Glutamatergic neuron (in vitro differentiated cells): Measurements from ENCODE around the gene COBL. TPM values are rescaled to one million over a fixed set of nuclear protein-coding genes. Genes with fewer than 3 reads are reported as not detected.

Source experiments
- DNase-seq: peaks from one replicate; pipeline ENCODE4 v3.0.0; 2022
- H3K27ac Mint-ChIP-seq: one replicate; pipeline ENCODE4 v1.8.0; 2020; ENCODE audit warnings: mild to moderate bottlenecking, mixed read lengths, inconsistent platforms; ENCODE audit not compliant: unreplicated experiment
- H3K27me3 Mint-ChIP-seq: one replicate; pipeline ENCODE4 v1.8.0; 2020; ENCODE audit warnings: mild to moderate bottlenecking, moderate library complexity, mixed read lengths, inconsistent platforms; ENCODE audit not compliant: unreplicated experiment
- H3K36me3 Mint-ChIP-seq: one replicate; pipeline ENCODE4 v1.8.0; 2020; ENCODE audit warnings: mild to moderate bottlenecking, mixed read lengths, inconsistent platforms; ENCODE audit not compliant: unreplicated experiment
- H3K4me1 Mint-ChIP-seq: one replicate; pipeline ENCODE4 v1.8.0; 2020; ENCODE audit warnings: mild to moderate bottlenecking, low read depth, mixed read lengths, inconsistent platforms; ENCODE audit not compliant: unreplicated experiment
- H3K4me3 Mint-ChIP-seq: one replicate; pipeline ENCODE4 v1.8.0; 2020; ENCODE audit warnings: mild to moderate bottlenecking, mixed read lengths, inconsistent platforms; ENCODE audit not compliant: unreplicated experiment
- H3K9me3 Mint-ChIP-seq: one replicate; pipeline ENCODE4 v1.8.0; 2020; ENCODE audit warnings: mild to moderate bottlenecking, moderate library complexity, mixed read lengths, inconsistent platforms; ENCODE audit not compliant: unreplicated experiment
- CTCF ChIP-seq: fragments of 200-600 bp; sonication (generic); IDR thresholded peaks from one replicate; pipeline ENCODE4 v1.5.0; 2021; ENCODE audit not compliant: partially characterized antibody, unreplicated experiment
- total RNA-seq: library from RNA; stranded (reverse); fragmentation: NEBNext Ultra II Directional; extraction: Animal tissue kit (Norgen Biotek cat#: 25700); gene quantifications from one replicate; pipeline ENCODE4 v1.2.1, GENCODE V29; 2021; ENCODE audit not compliant: unreplicated experiment

Gene COBL
- total RNA-seq, 1 donor from 2014 or later, result 3.3 TPM

GRCh38 chr7:51246258-51247245 is 70.1 kb downstream of the COBL start:
- TF ChIP-seq CTCF, result no peak

GRCh38 chr7:51244885-51245284 is 71.7 kb downstream of the COBL start:
- Mint-ChIP-seq H3K27ac (no peak overlapping the region), H3K9me3 (peaks cover 5% of the 10 kb centered on the region), H3K36me3 (peaks cover 6% of the 10 kb centered on the region), H3K27me3 (peaks cover 10% of the 10 kb centered on the region), H3K4me1 (peaks cover 2% of the 10 kb centered on the region), H3K4me3 (no peak overlapping the region)
- no peak for DNase-seq
- TF ChIP-seq CTCF, result no peak

More at GRCh38 chr7:51246258-51247245, 70.1 kb downstream of the COBL start:
- no peak overlapping the region for H3K4me3 Mint-ChIP-seq
- H3K9me3 Mint-ChIP-seq, result peaks cover 5% of the 10 kb centered on the region
- peak overlapping the region; percentile 38 for H3K27ac Mint-ChIP-seq
- peaks cover 2% of the 10 kb centered on the region for H3K4me1 Mint-ChIP-seq
- no peak for DNase-seq
- peaks cover 6% of the 10 kb centered on the region for H3K36me3 Mint-ChIP-seq
- H3K27me3 Mint-ChIP-seq, result peaks cover 10% of the 10 kb centered on the region

- DNase-seq, result no peak
- Mint-ChIP-seq H3K36me3 (peaks cover 6% of the 10 kb centered on the region), H3K27me3 (peaks cover 10% of the 10 kb centered on the region), H3K4me1 (peaks cover 2% of the 10 kb centered on the region), H3K27ac (no peak overlapping the region), H3K4me3 (no peak overlapping the region), H3K9me3 (peaks cover 3% of the 10 kb centered on the region)
- no peak for TF ChIP-seq CTCF
Measured at GRCh38 chr7:51244053-51244452, 72.6 kb downstream of the COBL start.

- peaks cover 10% of the 10 kb centered on the region for H3K27me3 Mint-ChIP-seq
- H3K4me3 Mint-ChIP-seq, result no peak overlapping the region
- peaks cover 2% of the 10 kb centered on the region for H3K4me1 Mint-ChIP-seq
- no peak for DNase-seq
- H3K27ac Mint-ChIP-seq, result no peak overlapping the region
- peaks cover 3% of the 10 kb centered on the region for H3K9me3 Mint-ChIP-seq
- TF ChIP-seq CTCF, result no peak
- H3K36me3 Mint-ChIP-seq, result peaks cover 6% of the 10 kb centered on the region
Measured at GRCh38 chr7:51243631-51244030, 73.0 kb downstream of the COBL start.
